Prostate gland (tissue), 2 donors: ENCODE measurements around the gene DOCK3.

ENCODE experiments used
- CTCF ChIP-seq, 4 experiments: fragments of 200-600 bp in 2 of 4; fragments of 450-650 bp in 2 of 4; sonication (generic) in 2 of 4; IDR thresholded peaks; 1 replicate in 3 of 4; 2 replicates in 1 of 4; pipeline ENCODE4 v1.5.1; 2016 to 2019; ENCODE audit warnings: antibody characterized with exemption in 4 of 4, mild to moderate bottlenecking in 2 of 4, moderate library complexity in 2 of 4
- POLR2A ChIP-seq: fragments of 450-650 bp; IDR thresholded peaks from one replicate; pipeline ENCODE4 v1.6.1; 2016; ENCODE audit warnings: antibody characterized with exemption, mild to moderate bottlenecking
- POLR2AphosphoS5 ChIP-seq: sonication (generic); formaldehyde crosslinking; IDR thresholded peaks from one replicate; pipeline ENCODE4 v1.6.1; 2017; ENCODE audit warnings: antibody characterized with exemption

- no peak for TF ChIP-seq POLR2A
- no peak for TF ChIP-seq CTCF (IDR thresholded peaks at IDR 0.05)
- TF ChIP-seq POLR2AphosphoS5: no peak
These were observed 279.2 kb downstream of the DOCK3 start for GRCh38 chr3:50953825-50954414.
